CD4-positive, alpha-beta T cell treated with Interleukin-17A for 1 hour (primary cell): ENCODE measurements around the gene THEM4.
A peak's percentile ranks its signal among the peaks of the same experiment; 100 is the strongest.
"Not testable (repeated sequence)": the region's sequence is repeated elsewhere in the genome, so short reads cannot be mapped to it uniquely, and the experiment has no call there.

ENCODE experiments used
- DNase-seq: peaks from one replicate; pipeline ENCODE4 v3.0.0-alpha.2; 2020

The THEM4 gene

DNA sequence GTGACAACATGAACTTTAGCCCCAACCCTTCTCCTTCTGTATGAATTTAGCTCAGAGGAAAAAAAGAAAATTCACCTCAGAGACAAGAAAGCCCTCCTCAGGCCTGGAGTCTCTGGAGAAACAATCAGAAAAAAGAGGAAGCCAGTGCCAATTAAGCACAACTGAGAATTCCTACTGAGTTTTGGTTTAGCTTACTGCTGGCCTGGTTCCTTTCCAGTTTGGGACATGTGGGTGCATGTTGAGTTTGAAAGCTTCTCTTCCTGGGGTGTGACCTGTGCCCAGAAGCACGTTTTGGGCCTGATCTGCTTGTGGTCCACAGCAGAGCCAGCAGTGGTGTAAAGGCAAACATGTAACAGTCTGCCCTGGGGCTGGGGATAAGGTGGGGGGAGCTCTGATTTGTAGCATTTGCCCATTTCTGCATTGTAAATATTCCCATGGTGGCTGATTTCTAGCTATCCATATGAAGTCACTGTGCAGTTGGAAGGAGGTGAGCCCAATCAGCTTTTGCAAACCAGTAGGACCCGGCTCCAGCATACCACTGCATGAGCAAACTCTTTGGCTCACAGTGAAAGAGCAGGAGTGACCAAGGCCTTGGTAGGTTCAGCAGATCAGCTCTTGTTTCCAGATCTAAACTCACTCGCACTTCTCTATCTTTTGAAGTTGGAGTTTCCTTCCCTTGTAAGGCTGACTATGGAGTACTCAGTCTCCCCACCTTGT is 51.1 kb downstream of the THEM4 start:
- no peak for DNase-seq

DNA sequence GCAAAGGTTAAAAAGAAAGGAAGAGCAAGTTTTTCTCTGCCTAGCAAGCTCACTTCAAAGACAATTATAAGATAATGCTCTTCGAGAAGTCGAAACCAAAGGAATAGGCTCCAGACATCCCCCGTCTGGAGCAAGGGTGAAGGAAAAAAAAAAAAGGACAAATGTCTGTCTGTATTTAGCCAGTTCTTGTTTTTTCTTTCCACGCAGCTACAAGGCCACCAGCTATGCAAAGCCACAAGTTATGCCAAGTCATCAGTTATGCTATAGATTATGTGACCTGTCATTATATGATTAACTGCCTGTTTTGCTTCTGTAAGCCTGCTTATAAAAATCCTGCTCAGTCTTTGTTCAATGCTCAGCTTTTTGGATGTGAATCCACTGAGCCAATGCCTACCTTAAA is 53.4 kb downstream of the THEM4 start:
- no peak for DNase-seq

DNA sequence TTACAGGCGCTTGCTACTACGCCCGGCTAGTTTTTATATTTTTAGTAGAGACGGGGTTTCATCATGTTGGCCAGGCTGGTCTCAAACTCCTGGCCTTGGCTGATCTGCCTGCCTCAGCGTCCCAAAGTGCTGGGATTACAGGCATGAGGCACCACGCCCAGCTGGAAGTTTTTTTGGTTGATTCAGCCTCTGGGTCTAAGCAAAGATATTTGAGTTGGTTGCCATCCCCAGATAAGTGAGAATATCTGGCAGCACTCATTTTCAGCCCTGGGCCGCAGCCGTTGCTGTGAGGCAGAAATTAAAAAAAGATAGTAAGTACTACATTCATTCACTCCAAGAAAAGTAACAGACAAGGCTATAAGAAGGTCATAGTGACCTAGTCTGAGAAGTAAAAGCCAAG is 53.8 kb downstream of the THEM4 start:
- DNase-seq = not testable (repeated sequence)

DNA sequence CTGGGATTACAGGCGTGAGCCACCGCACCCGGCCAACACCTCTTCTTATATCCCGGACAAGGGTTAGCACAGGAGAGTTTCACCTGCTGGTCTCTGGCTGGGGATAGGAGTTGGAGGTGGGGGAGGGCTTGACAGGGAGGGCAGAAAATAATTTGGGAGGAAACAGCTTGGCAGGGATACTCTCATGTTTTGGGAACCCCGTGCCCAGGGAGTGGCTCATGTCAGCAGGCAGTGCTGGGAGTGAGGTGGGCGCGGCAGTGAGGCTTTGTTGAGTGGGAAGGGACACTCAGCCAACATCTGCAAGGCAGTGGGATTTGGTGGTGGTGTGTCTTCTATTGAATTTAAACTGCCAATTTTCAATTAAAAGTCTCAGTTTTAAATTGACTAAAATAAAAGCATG is 54.7 kb downstream of the THEM4 start:
- DNase-seq = no peak

DNA sequence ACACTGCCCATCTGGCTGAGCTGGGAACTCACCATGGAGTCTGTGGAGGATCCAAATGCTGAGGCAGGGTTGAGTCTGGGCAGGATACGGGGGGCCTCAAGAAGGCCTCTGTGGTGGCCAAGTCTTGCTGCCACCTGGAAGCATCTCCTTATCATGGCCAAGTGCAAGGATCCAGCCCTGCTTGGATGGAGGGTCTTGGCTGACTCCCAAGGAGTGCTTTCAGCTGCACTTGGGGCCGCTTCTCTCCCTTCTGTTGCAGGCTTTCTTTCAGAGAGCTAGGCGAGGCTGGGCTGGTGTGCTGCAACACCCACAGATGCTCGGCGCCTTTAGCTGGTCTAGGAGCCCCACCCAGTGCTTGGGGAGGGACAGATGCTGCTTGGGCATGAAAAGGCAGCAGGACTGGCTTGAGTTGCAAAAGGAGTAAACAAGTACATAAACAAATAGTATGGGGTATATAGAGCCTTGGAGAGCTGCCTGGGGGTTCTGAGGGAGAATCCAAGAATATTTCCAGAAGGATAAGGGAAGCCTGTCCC is 55.8 kb downstream of the THEM4 start, which contains the start of gene THEM5:
Gene THEM5 (minus strand): TSS at position 302 of the 533 bp plus-strand sequence. CDS start 147 bp downstream, at position 155.
- no peak for DNase-seq

DNA sequence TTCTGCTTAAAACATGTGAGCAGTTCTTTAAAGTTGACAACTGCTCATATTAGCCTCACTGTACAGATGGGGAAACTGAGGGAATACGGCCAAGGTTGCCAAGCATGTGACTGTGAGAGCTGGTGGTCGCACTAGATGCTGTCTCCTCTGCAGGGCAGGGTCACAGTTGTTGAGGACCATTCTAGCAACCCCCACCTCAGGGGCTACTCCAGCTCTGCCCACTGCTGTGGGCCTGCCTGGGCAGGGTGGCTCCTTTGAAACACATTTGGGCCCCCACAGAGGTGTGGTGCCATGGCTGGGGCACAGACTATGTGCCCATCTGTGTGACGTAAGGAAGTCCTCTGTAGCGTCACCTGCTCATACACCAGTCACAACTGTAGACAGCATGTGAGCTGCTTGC is 56.6 kb downstream of the THEM4 start:
- no peak for DNase-seq

DNA sequence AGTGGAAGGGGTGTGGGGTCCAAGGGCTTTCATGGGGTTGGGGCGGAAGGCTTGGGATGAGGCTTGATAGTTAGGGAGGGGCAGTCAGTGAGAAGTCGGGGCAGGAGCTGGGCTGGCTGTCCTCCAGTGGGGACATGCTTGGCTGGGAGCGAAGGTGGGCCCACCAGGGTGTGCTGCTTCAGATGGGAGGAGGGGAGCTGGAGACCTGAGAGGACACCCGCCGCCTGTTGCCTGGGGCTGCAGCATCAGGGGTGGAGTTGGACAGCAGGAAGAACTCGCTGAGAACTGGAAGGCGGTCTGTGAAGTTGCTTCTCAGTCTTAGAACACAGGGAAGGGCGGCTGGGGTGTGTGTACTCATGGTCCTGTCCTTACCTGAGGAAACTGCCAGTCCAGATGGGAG is 57.4 kb downstream of the THEM4 start:
- DNase-seq = no peak

DNA sequence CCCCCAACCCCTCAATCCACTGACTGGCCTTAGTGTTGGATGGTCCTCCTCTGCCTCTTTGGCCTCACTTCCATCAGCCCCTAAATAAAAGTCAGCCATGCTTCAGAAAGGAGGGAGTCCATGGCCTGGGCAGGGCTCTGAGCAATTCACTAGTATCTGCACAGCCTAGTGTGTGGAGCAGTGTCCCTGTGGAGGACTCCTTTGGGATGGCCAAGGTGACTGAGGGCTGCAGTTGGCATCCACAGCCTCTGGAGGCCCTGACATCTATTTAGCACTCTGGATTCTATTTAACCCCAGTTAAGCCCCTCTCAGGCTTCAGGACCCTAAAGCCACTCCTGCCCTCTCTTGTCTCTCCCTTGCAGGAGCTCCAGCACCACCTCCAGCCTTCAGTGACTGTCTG is 59.4 kb downstream of the THEM4 start:
- DNase-seq = no peak

DNA sequence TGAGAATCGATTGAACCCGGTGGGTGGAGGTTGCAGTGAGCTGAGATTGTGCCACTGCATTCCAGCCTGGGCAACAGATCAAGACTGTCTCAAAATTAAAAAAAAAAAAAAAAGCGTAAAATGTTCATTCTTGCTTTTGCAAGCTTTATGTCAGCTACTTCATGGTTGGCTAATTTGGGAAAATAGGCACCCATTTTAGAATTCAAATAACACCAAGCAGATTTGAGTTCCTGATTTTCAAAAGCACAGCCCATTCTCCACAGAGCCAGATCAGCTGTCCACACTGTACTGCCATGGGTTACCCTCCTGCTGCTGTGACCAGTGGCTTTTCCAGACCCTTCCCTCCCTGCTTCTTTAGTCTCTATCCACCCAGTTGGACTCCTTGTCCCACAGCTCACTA is 60.2 kb downstream of the THEM4 start:
- no peak for DNase-seq

DNA sequence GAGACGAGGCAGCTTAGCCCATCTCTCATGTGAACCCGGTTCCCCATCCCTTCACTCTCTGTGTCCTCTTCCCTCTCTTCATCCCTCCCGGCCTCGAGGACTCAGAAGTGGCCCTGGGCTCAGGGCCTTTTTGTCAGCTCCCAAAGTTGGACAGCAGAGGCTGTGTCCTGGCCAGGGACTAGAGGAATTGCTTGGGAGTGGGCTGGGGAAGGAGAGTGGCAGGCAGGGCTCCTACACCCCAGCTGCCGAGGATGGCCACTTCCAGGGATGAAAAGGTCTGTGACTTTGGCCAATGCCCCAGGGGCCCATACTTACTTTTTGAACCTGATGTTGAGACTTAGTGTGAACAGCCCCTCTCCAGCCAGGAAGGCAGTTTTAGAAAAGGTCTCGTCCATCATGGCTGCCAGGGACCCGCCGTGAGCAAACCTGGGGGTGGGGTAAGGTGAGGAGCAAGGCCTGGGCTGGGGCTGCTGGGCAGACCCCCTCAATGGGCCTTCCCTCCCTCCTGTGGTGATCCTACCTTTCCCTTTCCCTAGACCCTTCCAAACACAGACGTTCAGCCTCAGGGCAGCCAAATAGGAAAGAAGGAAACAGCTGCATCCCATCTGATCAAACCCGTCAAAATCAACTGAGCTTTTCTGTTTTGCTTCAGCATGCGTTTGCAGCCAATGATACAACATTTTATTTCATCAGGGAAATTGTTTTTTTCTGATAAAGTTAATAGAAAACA is 61.3 kb downstream of the THEM4 start:
- no peak for DNase-seq

DNA sequence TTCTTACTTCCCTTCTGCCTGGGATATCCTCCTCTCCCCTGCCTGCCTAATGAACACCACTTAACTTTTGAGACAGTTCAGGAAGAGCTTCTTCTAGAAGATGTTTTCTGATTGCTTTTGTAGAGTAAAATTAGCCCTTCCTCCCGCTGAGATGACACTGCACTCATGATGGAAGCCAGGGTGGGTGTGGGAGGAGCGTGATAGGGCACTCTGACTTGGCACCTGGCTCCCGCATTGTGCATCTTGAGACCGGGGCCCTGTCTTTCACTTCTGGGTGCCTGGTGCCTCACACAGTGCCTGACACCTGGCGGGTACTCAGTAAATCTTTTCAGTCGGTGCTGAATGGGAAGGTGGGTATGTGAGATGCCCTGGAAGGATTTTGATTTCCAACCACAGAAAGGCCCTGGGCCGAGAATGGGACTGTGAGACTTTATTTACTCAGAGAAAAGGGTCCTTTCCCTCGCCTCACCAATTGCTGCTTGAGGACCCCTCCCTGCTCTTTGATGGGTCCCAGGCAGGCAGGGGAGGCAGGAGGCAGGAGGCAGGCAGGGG is 62.5 kb downstream of the THEM4 start:
- DNase-seq = peak; percentile 19

DNA sequence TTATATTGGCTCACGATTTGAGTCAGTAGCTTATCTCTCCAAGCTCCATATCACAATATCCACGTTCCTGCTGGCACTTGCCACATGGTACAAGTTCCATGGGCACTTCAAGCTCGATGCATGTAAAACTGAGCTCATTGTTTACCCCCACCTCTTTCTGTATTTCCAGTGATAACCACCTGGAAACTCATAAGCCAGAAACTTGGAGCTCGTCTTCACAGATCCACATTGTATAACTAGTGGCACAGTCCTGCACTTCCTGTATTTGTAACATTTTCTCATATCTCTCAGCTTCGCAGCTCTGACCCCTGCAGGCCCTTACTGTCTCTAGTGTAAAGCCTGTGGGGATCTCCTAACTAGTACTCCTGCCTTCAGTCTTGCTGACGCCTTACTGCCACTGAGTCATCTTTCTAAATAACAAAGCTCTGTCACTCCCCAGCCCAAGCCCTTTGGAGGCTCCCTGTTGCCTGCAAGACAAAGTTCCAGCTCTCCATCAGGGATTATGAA is 63.2 kb downstream of the THEM4 start:
- no peak for DNase-seq

DNA sequence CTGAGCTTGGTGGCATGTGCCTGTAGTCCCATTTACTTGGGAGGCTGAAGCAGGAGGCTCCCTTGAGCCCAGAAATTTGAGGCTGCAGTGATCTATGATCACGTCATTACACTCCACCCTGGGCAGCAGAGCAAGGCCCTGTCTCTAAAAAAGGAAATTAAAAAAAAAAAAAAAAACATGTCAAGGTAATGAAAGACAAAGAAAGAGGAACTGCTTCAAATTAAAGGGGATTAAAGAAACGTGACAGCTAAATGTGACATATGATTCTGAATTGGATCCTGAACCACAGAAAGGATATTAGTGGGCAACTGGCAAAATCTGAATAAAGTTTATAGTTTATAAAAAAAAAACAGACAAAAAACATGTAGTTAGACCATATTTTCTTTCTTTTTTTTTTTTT is 65.9 kb downstream of the THEM4 start:
- no peak for DNase-seq

DNA sequence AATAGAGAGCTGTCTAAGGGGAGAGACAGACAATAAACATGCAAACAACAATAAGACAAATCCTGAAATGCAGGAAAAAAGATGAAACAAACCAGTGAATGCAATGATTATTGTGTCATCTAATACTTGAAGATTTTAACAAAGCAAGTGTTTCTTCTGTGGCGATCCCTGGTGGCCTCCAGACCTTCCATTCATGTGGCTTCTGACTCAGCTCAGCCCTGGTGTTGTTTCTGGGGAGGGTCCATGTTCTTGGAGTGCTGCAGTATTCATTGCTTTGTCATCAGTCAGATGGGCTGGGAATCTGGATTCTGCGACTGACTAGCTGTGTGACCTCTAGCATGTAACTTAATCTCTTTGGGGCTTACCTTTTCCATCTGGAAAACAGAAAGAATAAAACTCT is 68.2 kb downstream of the THEM4 start:
- DNase-seq = no peak

DNA sequence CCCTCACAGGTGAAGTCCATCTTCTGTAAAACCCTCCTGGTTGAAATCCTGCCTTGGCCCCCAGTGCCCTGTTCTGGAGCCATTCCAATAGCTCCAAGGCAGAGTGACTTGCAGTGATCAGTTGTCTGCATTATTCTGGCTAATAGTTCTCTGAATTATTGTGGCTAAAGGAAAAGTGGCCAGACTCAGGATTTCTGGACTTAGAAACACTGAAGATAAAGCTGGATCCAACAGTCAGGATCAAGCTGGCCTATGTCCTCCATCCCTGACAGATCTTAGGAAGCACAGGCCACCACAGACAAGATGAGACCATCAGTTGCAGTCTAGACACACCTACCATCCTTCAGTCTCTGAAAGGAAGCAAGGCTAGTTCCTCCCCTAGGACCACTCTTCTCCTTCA is 68.9 kb downstream of the THEM4 start:
- no peak for DNase-seq

DNA sequence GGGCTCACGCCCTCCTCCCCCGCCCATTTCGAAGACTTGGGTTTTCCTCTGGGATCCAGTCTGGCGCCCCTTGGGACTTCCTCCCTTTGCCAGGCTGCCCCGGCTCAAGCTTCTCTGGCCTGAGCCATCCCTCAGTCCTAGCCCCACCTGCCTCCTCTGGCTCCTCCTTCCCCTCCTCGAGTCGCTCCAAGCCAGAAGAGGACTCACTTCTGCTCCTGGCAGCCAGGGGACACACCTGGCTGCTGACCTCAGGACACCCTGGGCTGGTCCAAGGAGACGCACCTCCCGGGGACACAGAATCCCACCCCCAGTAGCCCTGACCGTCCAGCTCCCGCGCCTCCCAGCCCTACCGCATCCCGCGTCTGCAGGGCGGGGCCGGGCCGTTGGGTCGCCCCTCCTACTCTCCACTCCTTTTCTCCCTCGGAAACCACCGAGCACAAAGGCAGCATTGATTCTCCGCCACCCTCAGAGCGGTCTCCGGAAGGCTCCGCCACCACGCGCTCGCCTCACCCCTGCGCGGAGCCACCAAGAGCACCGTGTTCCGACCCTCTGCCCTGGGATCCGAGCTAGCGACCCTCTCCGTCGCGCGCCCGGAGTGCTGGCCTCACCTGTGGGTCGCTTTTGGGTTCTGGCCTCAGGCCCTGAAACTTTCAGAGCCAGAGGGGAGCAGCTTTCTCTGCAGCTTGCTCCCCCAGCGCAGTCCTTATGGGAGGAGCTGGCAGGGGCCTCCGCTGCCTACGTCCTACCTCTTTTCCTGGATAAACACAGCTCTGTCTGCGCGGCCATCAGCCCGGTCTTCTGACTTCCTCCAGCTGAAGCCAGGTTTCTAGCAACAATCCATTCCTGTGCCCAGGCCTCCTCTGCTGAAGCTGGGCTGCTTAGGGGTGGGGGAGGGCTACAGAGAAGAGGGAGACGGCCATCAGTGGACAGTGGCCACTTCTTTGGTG is 69.6 kb downstream of the THEM4 start, which contains the start of gene C2CD4D:
Gene C2CD4D (minus strand): TSS at position 364 of the 947 bp plus-strand sequence. CDS start 831 bp downstream, outside the sequence.
- peak; percentile 83 for DNase-seq

DNA sequence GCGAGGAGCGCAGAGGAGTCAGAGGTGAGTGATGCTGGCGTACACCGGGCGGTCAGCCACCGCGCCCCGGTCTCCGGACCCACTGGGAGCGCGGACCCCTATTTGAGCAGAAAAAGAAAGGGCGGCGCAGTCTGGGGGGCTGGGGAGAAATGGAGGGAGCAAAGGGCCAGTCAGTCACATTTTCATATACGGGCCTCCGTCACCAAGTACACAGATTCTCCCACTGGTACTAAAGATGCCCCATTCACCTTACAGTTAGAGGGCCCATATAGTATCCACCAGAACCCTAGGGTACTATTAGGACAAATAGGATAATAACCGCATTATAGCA is 70.3 kb downstream of the THEM4 start:
- no peak for DNase-seq

DNA sequence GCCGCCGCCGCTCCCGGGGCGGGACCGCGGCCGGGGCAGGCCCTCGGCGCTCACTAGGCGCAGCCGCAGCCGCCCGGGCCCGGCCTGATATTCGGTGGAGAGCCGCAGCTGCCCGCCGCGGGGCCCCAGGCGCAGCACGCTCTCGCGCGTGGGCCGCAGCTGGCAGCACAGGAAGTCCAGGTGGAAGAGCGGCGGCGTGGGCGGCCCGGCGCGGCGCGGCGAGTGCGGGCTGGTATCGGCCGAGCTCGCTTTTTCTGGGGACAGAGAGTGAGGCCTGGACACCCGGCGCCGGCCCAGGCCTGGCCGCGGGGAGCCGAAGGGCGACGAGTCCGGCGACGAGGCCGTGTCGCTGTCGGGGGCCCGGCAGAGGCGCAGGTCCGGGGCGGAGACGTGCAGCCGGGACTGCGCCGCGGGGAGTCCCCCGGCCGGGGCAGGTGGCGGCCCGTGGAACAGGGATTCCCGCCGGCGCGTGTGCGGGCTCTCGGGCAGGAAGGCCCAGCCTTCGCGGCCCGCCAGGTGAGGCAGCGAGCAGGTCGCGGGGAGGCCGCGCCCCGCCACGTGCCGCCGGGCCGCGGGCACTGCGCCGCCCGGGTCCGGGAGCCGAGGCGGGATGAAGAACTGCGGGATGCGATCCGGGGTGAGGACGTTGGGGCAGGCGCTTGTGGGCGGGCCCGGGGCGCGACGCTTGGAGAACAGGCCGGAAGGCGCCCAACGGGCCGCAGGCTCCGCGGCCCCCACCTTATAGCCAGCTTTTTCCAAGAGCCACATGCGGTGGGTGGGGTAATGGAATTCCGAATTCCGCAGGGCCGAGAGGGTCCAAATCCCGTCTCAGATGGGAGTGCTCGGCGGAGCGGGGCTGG is 70.9 kb downstream of the THEM4 start:
- no peak for DNase-seq

DNA sequence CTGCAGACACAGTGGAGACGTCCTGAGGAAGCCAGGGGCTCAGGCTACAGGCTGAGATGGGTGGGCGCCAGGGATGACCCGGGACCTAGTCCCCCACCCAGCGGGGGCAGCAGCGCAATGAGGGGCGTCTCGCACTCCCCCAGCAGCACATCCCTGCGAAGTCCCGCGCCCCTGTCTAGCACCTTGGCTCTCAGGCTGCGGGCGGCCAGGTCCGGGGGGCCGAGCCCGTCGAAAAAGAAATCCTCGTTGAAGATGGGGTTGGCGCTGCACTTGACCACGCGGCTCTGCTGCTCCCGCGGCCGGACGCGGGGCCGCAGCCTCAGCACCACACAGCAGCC is 71.5 kb downstream of the THEM4 start:
- DNase-seq = no peak

DNA sequence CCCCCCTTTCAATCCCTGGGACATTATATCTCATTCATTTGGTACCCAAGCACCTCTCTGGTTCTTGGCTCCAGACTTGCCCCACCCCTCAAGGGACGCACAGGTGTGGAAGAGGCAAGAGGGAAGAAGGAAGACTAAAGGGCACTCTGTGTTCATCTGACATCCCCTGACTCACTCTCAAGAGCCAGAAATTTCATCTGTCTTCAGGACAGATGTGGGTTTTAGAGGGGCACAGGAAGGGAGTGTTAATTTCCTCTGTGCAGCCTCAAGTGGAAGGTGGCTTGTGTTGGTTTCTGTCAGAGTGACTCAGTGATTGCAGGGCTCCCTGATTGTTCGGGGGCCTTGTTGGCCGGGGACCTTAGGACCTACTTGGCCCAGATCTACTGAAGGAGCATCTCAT is 72.1 kb downstream of the THEM4 start:
- peak; percentile 51 for DNase-seq

DNA sequence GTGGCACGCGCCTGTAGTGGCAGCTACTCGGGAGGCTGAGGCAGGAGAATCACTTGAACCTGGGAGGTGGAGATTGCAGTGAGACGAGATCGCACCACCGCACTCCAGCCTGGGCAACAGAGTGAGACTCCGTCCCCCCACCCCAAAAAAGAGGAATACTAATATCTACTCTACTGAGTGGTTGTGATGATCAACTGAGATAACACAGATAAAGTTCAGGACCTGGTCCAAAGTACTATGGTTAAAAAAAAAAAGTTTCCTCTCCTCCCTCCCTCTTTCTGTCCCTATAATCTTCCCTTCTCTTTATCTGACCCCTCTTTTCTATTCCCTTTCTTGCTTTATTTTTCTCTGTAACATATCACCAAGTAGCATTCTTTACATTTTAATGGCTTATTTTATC is 73.7 kb downstream of the THEM4 start:
- no peak for DNase-seq

DNA sequence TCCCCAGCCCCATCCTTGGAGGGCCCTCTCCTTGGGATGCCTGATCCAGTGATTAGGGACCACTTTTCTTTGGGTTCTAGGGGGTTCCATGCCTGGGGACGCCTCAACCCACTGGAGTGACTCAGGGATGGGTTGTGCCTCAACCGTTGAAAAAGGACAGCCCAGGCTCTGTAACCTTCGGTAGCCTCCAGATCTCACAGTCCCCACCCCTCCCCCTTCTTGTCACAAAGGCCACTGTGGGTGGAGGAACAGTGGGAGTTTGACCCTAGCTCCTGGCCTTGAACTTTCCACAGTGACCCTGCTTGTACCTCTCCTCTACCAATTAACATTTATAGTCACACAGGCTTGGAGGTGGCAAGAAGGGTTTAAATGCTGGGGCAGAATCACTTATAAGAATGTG is 75.1 kb downstream of the THEM4 start:
- DNase-seq = no peak
